T-helper 1 cell treated with Interleukin-12 subunit alpha and Interleukin-12 subunit beta and Interleukin-4 antibody, amounts not matched to agents 30 μg/mL and 1 μg/mL, for 36 hours (primary cell): ENCODE measurements around the gene GPS2.

ENCODE experiments used
- H3K27ac Mint-ChIP-seq: one replicate; pipeline ENCODE4 v1.8.0; 2021; ENCODE audit warnings: mild to moderate bottlenecking, mixed read lengths
- H3K27me3 Mint-ChIP-seq: one replicate; pipeline ENCODE4 v1.8.0; 2021; ENCODE audit warnings: low read depth, mixed read lengths
- H3K36me3 Mint-ChIP-seq: one replicate; pipeline ENCODE4 v1.8.0; 2021; ENCODE audit warnings: low read depth, mixed read lengths
- H3K4me1 Mint-ChIP-seq: one replicate; pipeline ENCODE4 v1.8.0; 2021; ENCODE audit warnings: low read depth, mixed read lengths
- H3K4me3 Mint-ChIP-seq: one replicate; pipeline ENCODE4 v1.8.0; 2021; ENCODE audit warnings: mild to moderate bottlenecking, moderate library complexity, mixed read lengths
- H3K9me3 Mint-ChIP-seq: one replicate; pipeline ENCODE4 v1.8.0; 2021; ENCODE audit warnings: mixed read lengths

GPS2 gene

DNA sequence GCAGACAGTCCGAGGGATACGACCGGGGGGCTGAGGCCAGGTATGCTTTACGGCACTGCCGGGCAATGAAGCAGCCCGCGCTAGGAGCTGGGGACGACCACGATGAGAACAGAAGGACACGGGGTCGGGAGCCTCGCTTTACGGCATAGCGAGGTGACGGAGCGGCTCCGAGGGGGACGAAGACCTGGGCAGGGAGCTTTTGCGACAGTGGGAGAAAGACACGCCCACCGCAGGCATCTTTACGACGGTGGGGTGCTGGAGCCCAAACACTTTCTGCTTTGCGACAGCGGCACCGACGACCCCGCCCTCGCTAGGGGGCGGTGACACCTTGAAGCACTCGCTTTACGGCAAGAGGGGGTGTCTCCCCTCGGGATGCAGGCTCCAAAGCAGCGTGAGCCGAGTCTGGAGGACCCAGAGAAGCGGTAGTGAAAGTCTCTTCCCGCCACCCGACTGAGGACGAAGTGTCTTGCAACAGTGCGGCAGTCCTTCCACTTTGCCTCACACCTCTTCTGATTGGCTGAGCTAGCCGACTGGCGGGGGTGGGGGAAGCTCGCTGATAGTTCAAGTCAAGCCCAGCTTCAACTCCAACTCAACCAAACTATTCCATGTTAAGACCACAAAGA lies 14.3 kb upstream of the GPS2 start:
- Mint-ChIP-seq H3K4me3 (peak overlapping the region; percentile 86), H3K4me1 (peaks cover 24% of the 10 kb centered on the region), H3K27ac (peak overlapping the region; percentile 88), H3K9me3 (no peaks in the 10 kb centered on the region), H3K36me3 (no peaks in the 10 kb centered on the region), H3K27me3 (no peaks in the 10 kb centered on the region)

DNA sequence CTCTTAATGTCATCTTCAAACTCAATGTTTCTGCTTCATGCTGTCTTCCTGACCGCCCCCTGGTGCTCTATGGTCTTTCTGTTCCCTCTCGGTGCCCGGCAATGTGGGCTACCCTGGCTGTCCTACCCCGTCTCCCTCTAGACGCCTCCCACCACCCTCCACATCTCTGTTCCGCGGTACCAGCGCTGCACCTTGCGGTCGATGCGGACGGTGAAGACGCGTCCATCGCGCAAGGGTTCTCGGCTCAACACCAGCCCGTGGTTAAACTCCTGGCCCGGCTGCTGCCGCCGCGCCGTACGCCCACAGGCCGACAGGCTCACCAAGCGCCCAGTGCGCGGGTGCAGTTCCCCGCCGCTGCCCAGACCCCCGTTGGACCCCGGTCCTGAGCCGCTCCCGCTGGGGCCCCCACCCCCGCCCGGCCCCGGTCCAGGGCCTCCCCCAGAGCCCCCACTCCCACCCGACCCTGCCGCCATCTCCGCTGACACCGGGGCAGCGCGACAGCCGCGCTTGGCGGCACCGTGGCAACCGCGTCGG lies 13.7 kb upstream of the GPS2 start, which contains the start of gene NEURL4:
Gene NEURL4, minus strand, starts transcription at position 496 of the 534 bp plus-strand sequence. Its CDS starts 23 bp downstream, at position 473.
- H3K4me1 Mint-ChIP-seq = peaks cover 27% of the 10 kb centered on the region
- peaks cover 4% of the 10 kb centered on the region for H3K36me3 Mint-ChIP-seq
- peak within 1 kb of the TSS; percentile 87 for H3K4me3 Mint-ChIP-seq
- no peaks in the 10 kb centered on the region for H3K9me3 Mint-ChIP-seq
- H3K27ac Mint-ChIP-seq = peak within 1 kb of the TSS; percentile 88
- no peaks in the 10 kb centered on the region for H3K27me3 Mint-ChIP-seq

DNA sequence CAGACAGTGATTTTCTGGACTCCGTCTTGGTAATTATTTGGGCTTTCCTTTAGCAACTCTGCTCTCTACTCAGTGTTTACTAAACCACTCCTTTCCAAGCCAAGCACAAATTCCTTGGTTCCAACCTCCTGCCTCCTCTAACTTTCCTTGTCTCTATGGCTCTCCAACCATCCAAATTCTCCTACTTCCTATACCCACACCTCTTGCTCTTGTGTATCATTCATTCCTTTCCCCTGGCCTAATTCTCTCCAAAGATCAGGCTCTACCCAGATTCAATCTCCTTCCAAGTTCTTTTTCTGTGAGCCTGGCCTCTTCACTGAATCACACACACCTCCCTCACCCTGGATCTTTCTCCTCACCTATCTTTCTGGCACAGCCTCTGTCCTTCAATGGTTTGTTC lies 12.8 kb upstream of the GPS2 start:
- Mint-ChIP-seq H3K27ac (peak overlapping the region; percentile 22), H3K4me3 (peak overlapping the region; percentile 87), H3K27me3 (no peaks in the 10 kb centered on the region), H3K9me3 (no peaks in the 10 kb centered on the region), H3K4me1 (peaks cover 24% of the 10 kb centered on the region), H3K36me3 (peaks cover 4% of the 10 kb centered on the region)

DNA sequence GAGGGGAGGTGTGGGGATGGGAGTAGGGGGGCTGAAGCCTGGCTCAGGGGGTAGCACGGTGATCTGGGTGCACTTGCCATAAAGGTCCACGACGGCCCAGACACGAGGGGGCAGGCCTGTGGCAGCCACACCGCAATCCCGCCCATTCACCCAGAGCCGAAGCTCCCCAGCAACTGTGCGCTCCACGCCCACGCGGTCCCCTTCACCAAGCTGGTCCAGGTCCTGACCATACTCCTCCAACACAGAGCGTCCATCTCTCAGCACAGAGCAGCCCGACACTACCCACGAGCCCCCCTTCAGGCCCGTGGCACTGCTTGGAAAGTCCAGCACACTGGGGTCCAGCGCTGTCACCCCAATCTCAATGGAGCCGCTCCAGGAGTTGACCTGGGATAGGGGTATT lies 12.3 kb upstream of the GPS2 start:
- Mint-ChIP-seq H3K9me3 (no peaks in the 10 kb centered on the region), H3K4me3 (no peak overlapping the region), H3K27me3 (no peaks in the 10 kb centered on the region), H3K27ac (no peak overlapping the region), H3K4me1 (peaks cover 20% of the 10 kb centered on the region), H3K36me3 (peaks cover 4% of the 10 kb centered on the region)

DNA sequence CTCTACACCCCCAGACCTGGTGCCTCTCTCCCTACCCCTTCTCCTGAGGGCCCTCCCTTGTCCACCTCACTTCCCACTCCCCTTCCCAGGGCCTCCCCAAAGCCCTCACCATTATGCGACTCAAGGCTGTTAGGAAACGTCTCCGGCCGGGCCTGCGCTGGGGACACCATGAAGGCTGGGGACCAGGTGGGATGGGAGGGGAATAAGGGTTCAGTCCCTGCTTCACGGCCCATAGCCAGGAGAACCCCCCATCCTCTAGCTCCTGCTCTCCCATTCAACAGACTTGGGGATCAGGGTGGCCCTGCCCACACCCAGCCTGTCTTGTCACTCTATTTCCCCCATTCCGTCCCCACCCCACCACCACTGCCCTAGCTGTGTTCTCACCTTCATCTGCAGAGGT lies 11.9 kb upstream of the GPS2 start:
- H3K9me3 Mint-ChIP-seq = no peaks in the 10 kb centered on the region
- peaks cover 16% of the 10 kb centered on the region for H3K4me1 Mint-ChIP-seq
- H3K27ac Mint-ChIP-seq = no peak overlapping the region
- no peaks in the 10 kb centered on the region for H3K27me3 Mint-ChIP-seq
- no peak overlapping the region for H3K4me3 Mint-ChIP-seq
- H3K36me3 Mint-ChIP-seq = peaks cover 9% of the 10 kb centered on the region

DNA sequence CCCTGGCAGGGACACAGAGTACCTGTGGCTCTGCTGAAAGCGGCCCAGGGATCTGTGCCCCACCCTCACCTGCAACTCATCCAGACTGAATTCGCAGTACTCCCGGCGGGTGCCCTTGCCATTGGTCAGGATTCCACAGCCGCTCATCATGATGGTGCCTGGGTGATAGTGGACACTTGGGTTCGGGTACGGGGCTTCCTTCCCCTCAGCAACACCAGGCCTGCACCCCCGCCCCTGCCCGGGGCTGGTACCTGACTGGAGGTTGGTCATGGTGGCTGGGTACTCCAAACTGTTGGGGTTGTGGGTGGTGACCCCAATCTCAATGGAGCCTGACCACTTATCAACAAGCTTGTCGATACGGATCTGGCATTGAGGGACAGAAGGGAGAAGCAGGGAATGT lies 11.0 kb upstream of the GPS2 start:
- H3K9me3 Mint-ChIP-seq = no peaks in the 10 kb centered on the region
- H3K27ac Mint-ChIP-seq = no peak overlapping the region
- H3K4me3 Mint-ChIP-seq = no peak overlapping the region
- H3K27me3 Mint-ChIP-seq = no peaks in the 10 kb centered on the region
- peaks cover 16% of the 10 kb centered on the region for H3K36me3 Mint-ChIP-seq
- peaks cover 16% of the 10 kb centered on the region for H3K4me1 Mint-ChIP-seq

DNA sequence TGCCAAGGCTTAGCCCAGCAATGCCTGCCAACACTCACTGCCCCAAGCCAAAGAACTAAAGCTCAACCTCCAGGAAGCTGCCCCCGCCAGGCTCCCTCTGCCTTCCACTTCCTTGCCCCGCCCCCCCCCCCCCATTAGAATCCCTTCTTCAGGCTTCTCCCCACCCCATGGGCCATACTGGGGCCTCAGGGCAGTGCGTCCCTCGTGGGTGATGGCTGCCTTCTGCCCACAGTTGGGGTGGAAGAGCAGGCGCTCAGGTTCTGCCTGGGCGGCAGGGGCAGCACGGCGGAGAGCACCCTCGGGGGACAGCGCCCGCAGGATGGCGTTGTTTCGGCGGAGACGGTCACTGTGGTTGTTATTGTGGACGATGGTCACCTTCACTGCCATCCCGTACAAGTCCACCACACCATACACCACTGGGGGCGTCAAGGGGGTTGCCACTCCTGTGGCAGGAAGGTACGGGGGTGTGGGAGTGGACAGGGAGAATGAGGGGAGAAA lies 9.9 kb upstream of the GPS2 start:
- Mint-ChIP-seq H3K27ac (peak overlapping the region; percentile 26), H3K36me3 (peaks cover 17% of the 10 kb centered on the region), H3K27me3 (no peaks in the 10 kb centered on the region), H3K4me3 (no peak overlapping the region), H3K4me1 (peaks cover 16% of the 10 kb centered on the region), H3K9me3 (no peaks in the 10 kb centered on the region)

DNA sequence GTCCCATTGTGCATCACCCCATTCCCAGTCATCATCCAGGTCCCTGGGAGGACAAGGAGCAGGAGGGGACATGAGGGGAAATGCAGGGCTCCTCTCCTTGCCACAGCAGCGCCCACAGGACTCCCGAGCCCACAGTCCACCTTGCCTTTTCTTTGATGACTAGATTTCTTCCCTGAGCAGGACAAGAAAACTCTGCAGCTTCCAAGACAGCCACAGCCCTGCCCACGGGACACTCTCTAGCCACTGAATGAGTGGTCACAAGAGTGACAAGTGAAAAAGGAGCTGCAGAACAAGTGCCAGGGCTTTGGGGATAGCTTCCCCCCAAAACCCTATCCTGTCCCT lies 9.2 kb upstream of the GPS2 start:
- H3K36me3 Mint-ChIP-seq = peaks cover 17% of the 10 kb centered on the region
- no peaks in the 10 kb centered on the region for H3K9me3 Mint-ChIP-seq
- H3K4me1 Mint-ChIP-seq = peaks cover 12% of the 10 kb centered on the region
- H3K27me3 Mint-ChIP-seq = no peaks in the 10 kb centered on the region
- H3K27ac Mint-ChIP-seq = no peak overlapping the region
- H3K4me3 Mint-ChIP-seq = no peak overlapping the region

DNA sequence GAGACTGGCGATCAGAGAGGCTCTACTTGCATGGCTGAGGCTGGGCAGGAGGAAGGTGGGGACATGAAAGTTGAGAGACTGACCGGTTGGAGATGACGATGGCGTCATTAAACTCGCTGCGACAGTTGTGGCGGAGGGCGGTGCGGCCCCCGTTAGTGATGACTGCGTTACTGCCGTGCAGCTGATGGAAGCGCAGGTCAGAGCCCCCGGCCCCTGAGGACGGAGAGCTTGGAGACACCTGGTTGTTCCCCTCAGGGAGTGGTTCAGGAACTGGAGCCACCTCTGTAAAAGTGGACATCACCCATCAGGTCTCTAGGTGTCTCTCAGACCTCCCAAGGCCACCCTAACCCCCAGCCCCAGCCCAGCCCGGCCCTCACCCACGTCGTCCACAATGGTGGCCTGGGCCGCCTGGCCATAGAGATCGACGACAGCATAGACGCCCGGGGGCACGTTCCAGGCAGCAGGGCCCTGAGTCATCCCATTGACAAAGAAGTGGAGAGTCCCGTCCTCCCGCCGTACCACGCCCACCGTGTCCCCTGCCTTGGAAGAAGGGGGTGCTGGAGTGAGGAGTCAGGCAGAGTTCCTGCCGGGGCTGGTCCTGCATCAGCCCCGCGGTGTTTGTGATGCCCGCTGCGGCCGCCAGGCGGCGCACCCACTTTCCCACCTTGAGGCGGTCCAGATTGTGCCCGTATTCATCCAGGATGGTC lies 8.7 kb upstream of the GPS2 start:
- Mint-ChIP-seq H3K4me1 (peaks cover 12% of the 10 kb centered on the region), H3K9me3 (no peaks in the 10 kb centered on the region), H3K27me3 (no peaks in the 10 kb centered on the region), H3K4me3 (no peak overlapping the region), H3K27ac (no peak overlapping the region), H3K36me3 (peaks cover 18% of the 10 kb centered on the region)

DNA sequence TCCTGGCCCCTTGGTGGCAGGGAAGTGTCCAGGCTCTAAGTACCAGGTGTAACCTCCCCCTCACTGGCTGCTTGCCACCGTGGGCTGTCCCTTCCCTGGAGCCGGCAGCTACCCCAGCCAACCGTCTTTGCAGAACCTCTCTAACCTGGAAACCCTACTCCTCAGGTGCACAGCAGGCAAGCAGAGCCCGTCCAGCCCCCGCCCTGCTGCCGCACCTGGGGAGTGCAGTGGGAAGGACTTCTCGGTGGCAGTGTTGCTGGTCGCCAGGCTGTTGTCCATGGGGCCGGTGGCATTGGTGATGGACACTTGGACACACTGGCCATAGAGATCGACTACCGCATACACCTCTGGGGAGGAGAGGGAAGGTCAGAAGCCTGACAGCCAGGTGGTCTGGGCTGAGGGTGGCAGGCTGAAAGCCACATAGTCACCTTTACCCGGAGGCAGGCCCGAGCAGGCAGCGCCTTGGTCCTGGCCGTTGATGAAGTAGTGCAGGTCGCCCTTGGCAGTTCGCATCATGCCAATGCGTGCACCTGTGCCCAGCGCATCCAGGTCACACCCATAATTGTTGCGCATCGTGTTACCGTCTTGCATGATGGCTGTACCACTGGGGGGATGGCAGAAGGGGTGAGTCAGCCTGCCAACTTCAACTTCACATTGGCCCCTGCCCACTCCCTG lies 7.5 kb upstream of the GPS2 start:
- H3K36me3 Mint-ChIP-seq = peaks cover 24% of the 10 kb centered on the region
- H3K27ac Mint-ChIP-seq = no peak overlapping the region

DNA sequence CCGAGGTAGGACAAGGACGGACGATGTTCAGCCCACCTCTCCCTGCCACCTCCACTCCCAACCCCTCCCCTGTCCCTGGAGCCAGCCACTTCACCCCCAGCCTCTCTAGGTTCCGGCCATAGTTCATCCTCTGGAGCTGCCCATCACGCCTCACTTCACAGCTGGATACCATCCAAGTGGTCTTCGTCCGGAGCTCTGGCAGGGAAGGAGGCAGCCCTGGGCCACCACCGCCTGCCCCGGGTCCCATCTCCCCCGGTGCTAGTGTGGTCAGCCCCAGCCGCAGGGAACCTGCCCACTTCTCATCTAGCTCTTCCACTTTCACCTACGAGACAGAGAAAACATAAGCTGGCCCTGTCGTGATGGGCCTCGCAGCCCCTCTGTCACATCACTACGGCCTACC lies 6.3 kb upstream of the GPS2 start:
- H3K27ac Mint-ChIP-seq = no peak overlapping the region
- H3K4me3 Mint-ChIP-seq = no peak overlapping the region
- no peaks in the 10 kb centered on the region for H3K27me3 Mint-ChIP-seq
- H3K9me3 Mint-ChIP-seq = no peaks in the 10 kb centered on the region
- peaks cover 28% of the 10 kb centered on the region for H3K36me3 Mint-ChIP-seq
- peaks cover 6% of the 10 kb centered on the region for H3K4me1 Mint-ChIP-seq

More for the DNA sequence above, 7.5 kb upstream of the GPS2 start:
- no peaks in the 10 kb centered on the region for H3K27me3 Mint-ChIP-seq
- H3K4me3 Mint-ChIP-seq = no peak overlapping the region
- H3K9me3 Mint-ChIP-seq = no peaks in the 10 kb centered on the region
- peaks cover 5% of the 10 kb centered on the region for H3K4me1 Mint-ChIP-seq

DNA sequence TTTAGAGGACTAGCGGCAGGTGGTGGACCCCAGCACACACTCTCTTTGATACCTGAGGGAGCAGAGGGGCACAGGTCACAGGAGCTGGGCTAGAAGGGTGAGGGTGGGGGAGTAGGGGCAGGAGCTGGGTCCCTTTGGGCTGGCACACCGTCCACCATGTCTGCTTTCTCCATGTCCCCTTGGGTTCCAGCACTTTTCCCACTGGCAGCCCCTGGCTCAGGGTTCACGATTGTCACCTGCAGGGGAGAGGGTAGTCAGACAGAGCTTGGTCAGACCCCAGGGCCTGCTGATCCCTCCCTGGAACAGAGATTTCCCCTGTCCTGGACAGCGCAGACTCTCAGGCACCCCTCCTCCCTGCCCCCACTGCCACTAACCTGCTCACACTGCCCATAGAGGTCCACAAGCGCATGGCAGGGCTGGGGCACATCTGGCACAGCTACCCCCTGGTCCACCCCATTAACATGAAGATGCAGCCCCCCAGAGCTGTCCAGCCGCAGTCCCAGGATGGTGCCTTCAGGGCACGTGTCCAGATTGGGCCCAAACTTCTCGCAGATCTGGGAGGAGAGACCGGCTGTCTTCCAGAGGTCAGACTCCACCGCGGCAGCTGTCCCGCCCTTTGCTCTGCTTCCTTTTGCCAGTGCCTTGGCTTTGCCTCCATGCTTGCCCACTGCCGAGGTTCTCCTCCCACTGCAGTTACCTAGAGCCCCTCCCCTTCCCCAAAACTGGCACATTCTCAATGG lies 3.1 kb upstream of the GPS2 start:
- no peak overlapping the region for H3K27ac Mint-ChIP-seq
- H3K4me1 Mint-ChIP-seq = peaks cover 17% of the 10 kb centered on the region
- peak overlapping the region; percentile 10 for H3K4me3 Mint-ChIP-seq
- H3K36me3 Mint-ChIP-seq = peaks cover 39% of the 10 kb centered on the region
- no peaks in the 10 kb centered on the region for H3K9me3 Mint-ChIP-seq
- no peaks in the 10 kb centered on the region for H3K27me3 Mint-ChIP-seq

DNA sequence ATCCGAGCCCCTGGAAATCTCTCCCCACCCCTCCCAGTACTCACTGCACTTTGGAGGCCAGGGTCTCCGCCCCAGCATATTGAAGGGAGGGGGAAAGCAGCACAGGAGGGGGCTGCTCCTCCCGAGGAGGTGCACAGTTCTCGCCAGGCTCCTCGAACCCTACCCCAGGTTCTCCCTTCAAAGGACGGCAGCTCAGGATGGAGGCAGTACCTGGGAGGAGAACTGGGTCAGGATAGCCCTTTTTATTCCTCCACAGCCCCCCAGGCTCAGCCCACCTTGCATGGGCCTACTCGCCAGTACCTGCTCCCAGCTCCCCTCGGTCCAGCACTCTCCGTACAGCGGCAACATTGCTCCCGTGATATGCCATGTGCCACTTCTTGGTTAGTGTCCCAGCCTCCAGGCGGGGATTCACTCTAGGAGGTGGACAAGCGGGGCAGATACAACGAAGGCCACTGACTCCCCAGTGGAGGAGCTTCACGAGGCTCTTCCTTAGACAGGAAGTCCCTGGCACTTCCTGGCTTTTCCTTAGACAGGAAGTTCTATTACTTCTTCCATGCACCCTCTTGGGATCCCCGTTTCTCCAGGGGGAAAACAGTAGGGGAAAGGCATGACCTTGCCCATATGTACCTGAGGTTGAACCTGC lies 2.1 kb upstream of the GPS2 start:
- Mint-ChIP-seq H3K27ac (peak overlapping the region; percentile 41), H3K4me1 (peaks cover 27% of the 10 kb centered on the region), H3K4me3 (peak overlapping the region; percentile 71), H3K36me3 (peaks cover 45% of the 10 kb centered on the region), H3K9me3 (no peaks in the 10 kb centered on the region), H3K27me3 (no peaks in the 10 kb centered on the region)
